ENCODE data around the gene ANKRD2.

The ANKRD2 gene

DNA sequence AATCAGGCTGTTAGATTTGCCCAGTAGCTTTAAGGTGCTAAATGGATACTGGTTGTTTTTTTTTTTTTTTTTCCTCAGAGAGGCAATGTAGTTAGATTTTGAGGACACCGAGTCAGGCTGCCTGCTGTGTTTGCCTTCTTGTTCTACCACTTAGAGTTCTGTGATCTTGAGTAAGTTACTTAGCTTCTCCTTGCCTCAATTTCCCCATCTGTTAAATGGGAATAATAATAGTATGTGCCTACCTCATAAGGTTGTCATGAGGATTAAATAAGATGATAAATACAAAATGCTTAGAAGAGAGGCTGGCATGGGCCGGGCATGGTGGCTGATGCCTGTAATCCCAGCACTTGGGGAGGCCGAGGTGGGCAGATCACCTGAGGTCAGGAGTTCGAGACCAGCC lies 46.2 kb downstream of the ANKRD2 start:
- TF ChIP-seq Cebpa-rat (IDR thresholded peaks at IDR 0.05): no peak
- no peaks in the 10 kb centered on the region for H3K27me3 ChIP-seq
- no peaks in the 10 kb centered on the region for H3K9me3 ChIP-seq
- no peak overlapping the region for H3K27ac ChIP-seq
- H3K9ac ChIP-seq: no peak overlapping the region
- H3K36me3 ChIP-seq: no peaks in the 10 kb centered on the region
- H3K4me2 ChIP-seq: no peak overlapping the region
- H4K20me1 ChIP-seq: no peaks in the 10 kb centered on the region
- H3K4me3 ChIP-seq: no peak overlapping the region
- no peaks in the 10 kb centered on the region for H3K4me1 ChIP-seq

GRCh38 chr10:97623277-97623676 lies 50.7 kb downstream of the ANKRD2 start:
- H3K4me3 ChIP-seq: no peak overlapping the region
- no peaks in the 10 kb centered on the region for H3K4me1 ChIP-seq
- H3K4me2 ChIP-seq: no peak overlapping the region
- no peak for TF ChIP-seq Cebpa-rat (IDR thresholded peaks at IDR 0.05)
- H3K9me3 ChIP-seq: no peaks in the 10 kb centered on the region
- H3K9ac ChIP-seq: no peak overlapping the region
- H3K36me3 ChIP-seq: no peaks in the 10 kb centered on the region
- no peaks in the 10 kb centered on the region for H4K20me1 ChIP-seq
- H3K27ac ChIP-seq: no peak overlapping the region
- H3K27me3 ChIP-seq: no peaks in the 10 kb centered on the region

DNA sequence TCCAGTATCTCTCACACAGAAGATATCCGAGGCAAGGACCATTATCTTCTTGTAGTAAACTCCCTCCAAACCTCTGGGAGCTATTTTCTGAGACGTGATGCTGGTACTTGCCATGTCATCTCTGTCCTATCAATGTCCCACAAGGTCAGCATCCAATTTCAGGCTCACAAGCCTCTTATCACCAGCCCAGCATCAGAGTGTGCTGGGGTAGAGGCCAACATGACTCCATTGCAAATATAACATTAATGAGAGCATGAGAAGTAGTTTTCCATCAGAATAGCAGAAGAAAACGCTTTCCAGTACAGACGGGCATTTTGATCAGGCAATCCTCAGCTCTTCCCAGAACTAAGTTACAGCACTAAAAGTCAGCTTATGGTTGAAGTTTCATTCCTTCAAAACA lies 55.2 kb downstream of the ANKRD2 start:
- Histone ChIP-seq H3K4me3 (no peak overlapping the region), H3K9ac (no peak overlapping the region), H3K27ac (no peak overlapping the region), H3K36me3 (no peaks in the 10 kb centered on the region), H3K27me3 (no peaks in the 10 kb centered on the region), H3K4me2 (no peak overlapping the region), H4K20me1 (no peaks in the 10 kb centered on the region), H3K4me1 (no peaks in the 10 kb centered on the region), H3K9me3 (0 out of 2 replicates have a peak, but pooled peaks cover 1% of the 10 kb centered on the region)
- no peak for TF ChIP-seq Cebpa-rat (IDR thresholded peaks at IDR 0.05)

GRCh38 chr10:97628228-97628627 lies 55.6 kb downstream of the ANKRD2 start:
- H3K4me3 ChIP-seq: no peak overlapping the region
- H3K4me1 ChIP-seq: no peaks in the 10 kb centered on the region
- TF ChIP-seq Cebpa-rat (IDR thresholded peaks at IDR 0.05): no peak
- no peaks in the 10 kb centered on the region for H3K36me3 ChIP-seq
- no peaks in the 10 kb centered on the region for H4K20me1 ChIP-seq
- no peak overlapping the region for H3K27ac ChIP-seq
- H3K27me3 ChIP-seq: no peaks in the 10 kb centered on the region
- peaks cover 6% of the 10 kb centered on the region; the same call in 1 of the 2 replicates for H3K9me3 ChIP-seq
- H3K4me2 ChIP-seq: no peak overlapping the region
- no peak overlapping the region for H3K9ac ChIP-seq

GRCh38 chr10:97629289-97629688 lies 56.7 kb downstream of the ANKRD2 start:
- no peaks in the 10 kb centered on the region for H4K20me1 ChIP-seq
- H3K4me1 ChIP-seq: no peaks in the 10 kb centered on the region
- no peak overlapping the region for H3K4me2 ChIP-seq
- H3K27me3 ChIP-seq: no peaks in the 10 kb centered on the region
- H3K9ac ChIP-seq: no peak overlapping the region
- TF ChIP-seq Cebpa-rat (IDR thresholded peaks at IDR 0.05): no peak
- no peaks in the 10 kb centered on the region for H3K36me3 ChIP-seq
- peaks cover 10% of the 10 kb centered on the region; the same call in 1 of the 2 replicates for H3K9me3 ChIP-seq
- no peak overlapping the region for H3K4me3 ChIP-seq
- no peak overlapping the region for H3K27ac ChIP-seq

- Histone ChIP-seq H3K27ac (no peak overlapping the region), H3K27me3 (no peaks in the 10 kb centered on the region), H3K9me3 (peaks cover 10% of the 10 kb centered on the region; the same call in 1 of the 2 replicates), H3K9ac (no peak overlapping the region), H3K4me2 (no peak overlapping the region), H4K20me1 (no peaks in the 10 kb centered on the region), H3K4me1 (no peaks in the 10 kb centered on the region), H3K36me3 (no peaks in the 10 kb centered on the region), H3K4me3 (no peak overlapping the region)
- TF ChIP-seq Cebpa-rat (IDR thresholded peaks at IDR 0.05): no peak
These were observed 58.5 kb downstream of the ANKRD2 start for GRCh38 chr10:97631098-97631497.

- Histone ChIP-seq H3K4me1 (no peaks in the 10 kb centered on the region), H3K27ac (no peak within 1 kb of the TSS), H3K4me3 (no peak within 1 kb of the TSS), H3K9me3 (peaks cover 10% of the 10 kb centered on the region; the same call in 1 of the 2 replicates), H4K20me1 (no peaks in the 10 kb centered on the region), H3K36me3 (no peaks in the 10 kb centered on the region), H3K9ac (no peak within 1 kb of the TSS), H3K4me2 (no peak within 1 kb of the TSS), H3K27me3 (no peaks in the 10 kb centered on the region)
- TF ChIP-seq Cebpa-rat (IDR thresholded peaks at IDR 0.05): no peak
These were observed 60.6 kb downstream of the ANKRD2 start, which contains the start of gene MORN4 for GRCh38 chr10:97632949-97633884. MORN4 (minus strand) TSS chr10:97633500; CDS start chr10:97619653, 13,847 bp downstream.
